IPS-18c (cell line): ENCODE data around the gene PADI4.

Experiments used
- H3K4me3 ChIP-seq: 2 replicates; pipeline ENCODE4 v1.7.0; 2013; ENCODE audit warnings: low read depth, mild to moderate bottlenecking, low read length, moderate library complexity; ENCODE audit not compliant: insufficient read depth
- H3K9me3 ChIP-seq: one replicate; pipeline ENCODE4 v1.6.1; 2013; ENCODE audit warnings: mild to moderate bottlenecking, low read length, moderate library complexity; ENCODE audit not compliant: control insufficient read depth, insufficient read depth

The PADI4 gene

DNA sequence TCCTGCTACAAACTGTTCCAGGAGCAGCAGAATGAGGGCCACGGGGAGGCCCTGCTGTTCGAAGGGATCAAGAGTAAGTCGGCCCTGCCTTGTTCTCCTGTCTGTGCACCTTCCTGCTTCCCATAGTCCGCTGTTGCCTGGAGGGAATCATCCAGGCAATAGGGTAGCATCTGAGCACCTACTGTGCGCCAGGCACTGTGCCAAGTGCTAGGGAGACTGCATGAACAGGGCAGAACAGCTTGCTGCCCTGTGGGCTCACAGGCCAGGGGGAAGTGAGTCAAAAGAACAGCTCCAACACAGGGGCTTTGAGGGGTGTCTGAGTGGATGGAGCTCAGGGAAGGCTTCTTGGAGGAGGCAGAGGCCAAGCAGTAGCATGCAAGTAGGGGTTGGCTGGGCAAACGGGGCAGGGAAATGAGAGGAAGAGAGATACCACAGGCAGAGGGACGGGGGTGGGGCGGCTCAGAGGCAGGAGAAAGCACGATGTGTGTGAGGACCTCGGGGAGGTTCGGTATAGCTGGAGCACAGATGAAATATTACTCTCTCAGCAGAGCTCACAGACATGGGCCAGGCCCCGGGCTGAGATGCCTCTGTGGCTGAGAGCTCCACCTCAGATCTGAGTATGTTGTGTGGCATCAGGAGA lies 48.5 kb downstream of the PADI4 start:
- H3K4me3 ChIP-seq, result no peak overlapping the region
- no peaks in the 10 kb centered on the region for H3K9me3 ChIP-seq

DNA sequence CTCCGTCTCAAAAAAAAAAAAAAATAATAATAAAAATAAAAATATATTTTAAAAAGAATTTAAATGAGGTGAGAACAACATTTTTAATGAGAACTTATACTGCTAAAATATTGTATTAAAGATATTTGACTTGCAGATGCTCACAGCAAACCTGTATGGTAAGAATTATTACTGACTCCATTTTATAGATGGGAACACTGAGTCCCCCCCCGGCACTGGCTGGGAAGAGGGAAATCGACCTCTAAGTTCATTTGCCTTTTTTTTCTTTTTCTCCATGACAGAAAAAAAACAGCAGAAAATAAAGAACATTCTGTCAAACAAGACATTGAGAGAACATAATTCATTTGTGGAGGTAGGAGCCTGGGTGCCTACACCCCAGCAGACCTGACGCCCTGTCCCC lies 50.6 kb downstream of the PADI4 start:
- Histone ChIP-seq H3K9me3 (no peaks in the 10 kb centered on the region), H3K4me3 (no peak overlapping the region)

DNA sequence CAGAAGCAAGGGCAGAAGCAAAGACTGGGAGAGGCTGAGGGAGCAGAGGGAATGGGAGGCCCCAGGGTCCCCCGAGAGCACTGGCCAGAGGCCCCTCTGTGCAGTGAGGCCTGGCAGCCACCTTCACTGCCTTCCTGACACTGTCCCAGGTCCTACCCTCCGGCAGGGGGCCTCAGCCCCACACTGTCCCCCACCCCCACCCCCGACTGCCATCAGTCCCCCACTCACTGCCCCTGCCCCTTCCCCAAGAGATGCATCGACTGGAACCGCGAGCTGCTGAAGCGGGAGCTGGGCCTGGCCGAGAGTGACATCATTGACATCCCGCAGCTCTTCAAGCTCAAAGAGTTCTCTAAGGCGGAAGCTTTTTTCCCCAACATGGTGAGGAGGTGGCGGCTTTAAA lies 51.0 kb downstream of the PADI4 start:
- Histone ChIP-seq H3K4me3 (no peak overlapping the region), H3K9me3 (no peaks in the 10 kb centered on the region)

DNA sequence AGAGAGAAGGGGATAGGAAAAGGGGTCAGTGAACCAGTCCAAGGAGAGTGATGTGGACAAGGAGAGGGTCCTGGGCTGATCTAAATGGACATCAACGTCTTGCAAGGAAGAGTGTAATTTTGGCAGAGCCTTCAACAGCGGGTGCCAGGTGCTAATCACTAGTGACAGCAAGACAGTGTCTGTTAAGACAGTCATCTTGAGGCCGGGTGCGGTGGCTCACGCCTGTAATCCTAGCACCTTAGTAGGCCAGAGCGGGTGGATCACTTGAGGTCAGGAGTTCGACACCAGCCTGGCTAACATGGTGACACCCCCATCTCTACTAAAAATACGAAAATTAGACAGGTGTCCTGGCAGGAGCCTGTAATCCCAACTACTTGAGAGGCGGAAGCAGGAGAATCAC lies 51.8 kb downstream of the PADI4 start:
- H3K4me3 ChIP-seq, result no peak overlapping the region

DNA sequence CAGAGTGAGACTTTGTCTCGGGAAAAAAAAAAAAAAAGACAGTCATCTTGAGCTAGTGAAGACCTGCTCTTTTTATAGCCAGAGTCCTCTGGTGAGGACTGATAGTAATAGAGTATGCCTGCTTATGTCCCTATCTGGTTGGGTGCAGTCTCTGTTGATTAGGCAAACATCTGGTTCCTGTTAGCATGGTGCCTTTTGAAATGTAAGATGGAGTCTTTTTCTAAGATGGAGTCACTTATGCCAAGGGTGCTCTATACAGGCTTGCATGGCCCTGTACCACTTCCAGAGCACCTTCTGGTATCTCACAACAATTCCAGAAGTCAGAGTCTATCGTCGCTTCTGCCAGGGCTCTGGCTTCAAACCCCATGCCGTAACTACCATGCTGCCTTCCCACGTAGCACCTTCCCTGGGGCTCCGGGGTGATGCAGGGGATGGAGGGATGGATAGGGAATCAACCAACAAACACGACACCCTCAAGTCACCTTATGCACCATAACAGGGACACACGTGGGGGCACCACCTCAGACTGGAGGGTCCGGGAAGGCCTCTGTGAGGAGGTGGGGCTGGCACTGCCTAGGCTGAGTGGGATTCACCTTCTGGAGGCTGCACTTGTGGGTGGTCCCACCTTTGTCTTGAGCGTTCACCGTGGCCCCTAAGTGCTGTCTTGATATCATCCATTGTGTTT lies 52.4 kb downstream of the PADI4 start:
- H3K4me3 ChIP-seq, result no peak overlapping the region
- H3K9me3 ChIP-seq, result peaks cover 2% of the 10 kb centered on the region

More for the DNA sequence above, 51.8 kb downstream of the PADI4 start:
- peaks cover 2% of the 10 kb centered on the region for H3K9me3 ChIP-seq

DNA sequence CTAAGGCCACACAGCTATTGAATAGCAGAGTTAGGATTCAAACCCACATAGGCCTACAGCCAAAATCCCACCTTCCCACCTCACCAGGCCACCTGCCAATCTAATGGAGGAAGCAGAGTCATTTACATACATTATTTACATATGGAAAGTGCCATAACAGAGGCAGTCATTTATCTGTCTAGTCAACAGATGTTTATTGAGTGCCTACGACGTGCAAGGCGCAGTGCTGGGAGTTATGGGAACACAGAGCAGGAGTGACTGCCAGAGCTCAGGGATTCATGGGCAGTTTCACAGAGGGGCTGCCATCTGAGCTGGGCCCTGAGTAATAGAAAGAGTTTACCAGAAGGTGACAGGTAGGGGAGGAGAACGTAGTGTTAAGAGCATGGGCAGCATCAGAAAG lies 53.7 kb downstream of the PADI4 start:
- H3K4me3 ChIP-seq, result no peak overlapping the region
- peaks cover 2% of the 10 kb centered on the region for H3K9me3 ChIP-seq

DNA sequence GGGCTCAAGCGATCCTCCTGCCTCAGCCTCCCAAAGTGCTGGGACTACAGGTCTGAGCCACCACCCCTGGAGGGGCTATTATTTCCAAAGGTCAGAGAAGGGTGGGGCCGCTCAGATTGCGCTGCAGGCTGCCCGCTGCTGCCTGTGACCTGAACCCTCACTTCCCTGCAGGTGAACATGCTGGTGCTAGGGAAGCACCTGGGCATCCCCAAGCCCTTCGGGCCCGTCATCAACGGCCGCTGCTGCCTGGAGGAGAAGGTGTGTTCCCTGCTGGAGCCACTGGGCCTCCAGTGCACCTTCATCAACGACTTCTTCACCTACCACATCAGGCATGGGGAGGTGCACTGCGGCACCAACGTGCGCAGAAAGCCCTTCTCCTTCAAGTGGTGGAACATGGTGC lies 55.4 kb downstream of the PADI4 start:
- Histone ChIP-seq H3K9me3 (peaks cover 2% of the 10 kb centered on the region), H3K4me3 (no peak overlapping the region)

DNA sequence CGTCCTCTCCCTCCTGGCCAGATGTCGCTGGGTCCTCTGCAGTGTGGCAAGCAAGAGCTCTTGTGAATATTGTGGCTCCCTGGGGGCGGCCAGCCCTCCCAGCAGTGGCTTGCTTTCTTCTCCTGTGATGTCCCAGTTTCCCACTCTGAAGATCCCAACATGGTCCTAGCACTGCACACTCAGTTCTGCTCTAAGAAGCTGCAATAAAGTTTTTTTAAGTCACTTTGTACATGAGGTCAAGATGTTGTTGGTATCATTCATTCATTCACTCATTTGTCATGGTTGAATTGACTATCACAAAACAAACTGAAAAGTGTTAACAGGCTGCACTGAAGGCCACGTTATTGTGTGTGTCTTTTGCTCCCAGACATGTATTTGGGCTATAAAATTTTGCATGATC lies 55.8 kb downstream of the PADI4 start:
- Histone ChIP-seq H3K9me3 (peaks cover 2% of the 10 kb centered on the region), H3K4me3 (no peak overlapping the region)

DNA sequence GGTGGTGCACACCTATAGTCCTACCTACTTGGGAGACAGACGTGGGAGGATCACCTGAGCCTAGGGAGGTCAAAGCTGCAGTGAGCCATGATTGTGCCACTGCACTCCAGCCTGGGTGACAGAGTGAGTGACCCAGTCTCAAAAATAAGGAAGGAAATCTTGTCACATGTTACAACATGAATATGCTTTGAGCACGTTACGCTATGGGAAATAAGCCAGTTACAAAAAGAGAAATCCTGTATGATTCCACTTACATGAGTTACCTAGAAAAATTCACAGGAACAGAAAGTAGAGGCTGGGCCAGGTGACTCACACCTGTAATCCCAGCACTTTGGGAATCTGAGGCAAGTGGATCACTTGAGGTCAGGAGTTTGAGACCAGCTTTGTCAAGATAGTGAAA lies 57.3 kb downstream of the PADI4 start:
- peaks cover 2% of the 10 kb centered on the region for H3K9me3 ChIP-seq
- no peak overlapping the region for H3K4me3 ChIP-seq

DNA sequence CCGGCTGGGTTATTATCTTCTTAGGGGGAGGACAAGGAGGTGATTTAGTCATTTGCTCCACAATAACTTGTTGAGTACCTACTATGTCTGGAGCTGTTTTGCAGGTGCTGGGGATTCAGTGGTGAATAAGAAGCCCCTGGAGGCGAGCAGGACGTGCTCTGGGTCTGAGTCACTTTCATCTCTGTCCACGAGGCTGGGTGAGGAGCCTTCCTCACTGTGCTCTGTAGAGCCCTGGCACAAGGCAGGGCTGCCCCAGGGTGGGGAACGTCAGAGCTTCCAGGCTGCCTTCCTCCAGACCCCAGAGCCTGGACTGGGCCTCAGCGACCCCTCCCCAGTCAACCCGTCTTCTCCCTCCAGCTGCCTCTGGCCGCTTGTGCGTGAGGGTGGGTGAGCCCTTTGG lies 61.5 kb downstream of the PADI4 start:
- peaks cover under 1% of the 10 kb centered on the region for H3K9me3 ChIP-seq
- H3K4me3 ChIP-seq, result no peak overlapping the region

DNA sequence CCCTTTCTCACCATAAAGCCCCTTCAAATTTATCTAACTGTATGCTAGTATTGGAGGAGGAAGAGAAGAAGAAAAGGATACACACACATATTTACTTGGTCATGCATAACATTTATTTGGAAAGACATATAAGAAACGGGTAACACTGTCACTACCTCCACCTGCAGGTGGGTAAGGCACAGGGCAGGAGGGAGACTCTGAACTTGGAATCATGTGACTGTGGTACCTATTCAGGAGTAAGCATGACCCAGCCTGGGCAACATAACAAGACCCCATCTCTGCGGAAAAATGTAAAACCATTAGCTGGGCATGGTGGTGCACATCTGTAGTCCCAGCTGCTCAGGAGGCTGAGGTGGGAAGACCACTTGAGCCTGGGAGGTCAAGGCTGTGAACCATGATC lies 62.6 kb downstream of the PADI4 start:
- Histone ChIP-seq H3K4me3 (no peak overlapping the region), H3K9me3 (no peaks in the 10 kb centered on the region)

DNA sequence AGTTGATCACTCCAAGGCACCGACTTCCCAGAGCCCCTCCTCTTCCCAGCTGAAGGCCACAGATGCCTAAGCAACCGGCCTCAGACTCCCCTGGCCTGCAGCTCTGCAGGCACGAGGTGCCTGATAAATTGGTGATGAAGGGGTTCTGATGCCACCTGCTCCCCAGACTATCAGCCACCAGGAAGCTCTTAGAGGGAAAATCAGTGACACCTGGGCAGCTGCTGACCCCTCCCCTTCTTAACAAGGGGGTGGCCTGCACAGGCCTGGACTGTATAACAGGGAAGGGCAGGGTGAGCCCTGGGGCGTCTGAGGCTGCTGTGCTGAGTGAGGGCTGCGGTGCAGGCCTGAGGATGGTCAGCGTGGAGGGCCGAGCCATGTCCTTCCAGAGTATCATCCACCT lies 63.9 kb downstream of the PADI4 start, which contains the start of gene PADI6:
Gene PADI6, plus strand, starts transcription at position 301 of the 400 bp plus-strand sequence. Its CDS starts 50 bp downstream, at position 351.
- no peaks in the 10 kb centered on the region for H3K9me3 ChIP-seq
- H3K4me3 ChIP-seq, result no peak within 1 kb of the TSS

DNA sequence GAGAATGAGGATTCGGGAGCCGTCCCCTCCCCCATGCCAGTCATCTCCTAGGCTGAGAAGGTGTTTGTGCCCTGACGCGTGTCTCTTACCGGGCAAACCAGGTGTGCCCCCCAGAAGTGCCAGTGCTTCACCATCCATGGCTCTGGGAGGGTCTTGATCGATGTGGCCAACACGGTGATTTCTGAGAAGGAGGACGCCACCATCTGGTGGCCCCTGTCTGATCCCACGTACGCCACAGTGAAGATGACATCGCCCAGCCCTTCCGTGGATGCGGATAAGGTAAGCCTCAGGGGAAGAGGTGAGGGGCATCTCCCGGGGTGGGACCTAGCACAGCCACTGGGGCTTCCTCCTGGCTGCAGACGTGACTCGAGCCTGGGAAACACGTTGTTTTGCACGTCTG lies 65.0 kb downstream of the PADI4 start:
- Histone ChIP-seq H3K9me3 (no peaks in the 10 kb centered on the region), H3K4me3 (no peak overlapping the region)

DNA sequence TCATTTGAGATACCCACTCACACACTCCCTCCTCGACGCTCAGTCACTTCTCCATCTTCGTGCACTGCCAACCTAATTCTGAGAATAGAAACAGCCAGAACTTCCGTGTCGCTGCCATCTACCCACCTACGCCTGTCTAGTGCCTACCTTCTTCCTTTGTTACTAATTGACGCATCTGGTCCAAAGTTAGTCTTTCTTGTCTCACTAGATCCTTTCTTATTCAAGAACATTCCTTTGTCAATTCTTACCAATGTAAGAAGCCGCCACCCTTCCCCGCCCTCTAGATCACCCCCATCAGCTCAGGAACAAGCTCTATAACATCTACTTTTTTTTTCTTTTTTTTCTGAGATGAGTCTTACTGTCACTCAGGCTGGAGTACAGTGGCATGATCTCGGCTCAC lies 67.7 kb downstream of the PADI4 start:
- Histone ChIP-seq H3K4me3 (no peak overlapping the region), H3K9me3 (no peaks in the 10 kb centered on the region)

DNA sequence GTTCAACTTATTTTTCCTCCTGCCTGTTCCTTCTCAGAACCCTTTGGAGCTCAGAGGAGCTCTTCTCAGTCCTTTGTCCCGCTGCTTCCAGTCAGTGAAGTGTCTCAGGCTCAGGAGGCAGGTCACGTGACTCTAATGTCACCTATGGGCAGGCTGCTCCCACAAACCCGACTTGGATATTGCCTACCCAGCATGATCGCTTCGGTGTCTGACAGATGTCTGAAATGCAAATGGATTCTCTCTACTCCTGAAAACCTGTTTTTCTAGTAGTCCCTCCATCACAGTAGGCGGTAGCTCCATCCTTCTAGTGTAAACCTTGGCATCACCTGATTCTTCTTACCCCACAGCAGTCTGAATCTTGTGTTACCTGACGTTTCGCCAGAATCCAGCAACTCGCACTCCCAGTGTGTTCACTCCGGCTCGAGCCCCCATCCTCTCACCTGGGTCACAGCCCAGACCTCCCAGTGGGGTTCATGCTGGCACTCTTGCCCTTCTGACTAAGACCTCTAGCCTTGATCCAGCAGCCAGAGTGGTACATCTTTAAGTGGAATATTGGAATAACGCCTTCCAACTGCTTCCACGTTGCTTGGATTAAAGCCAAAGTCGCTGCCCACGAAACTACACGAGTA lies 69.4 kb downstream of the PADI4 start:
- Histone ChIP-seq H3K9me3 (no peaks in the 10 kb centered on the region), H3K4me3 (no peak overlapping the region)

DNA sequence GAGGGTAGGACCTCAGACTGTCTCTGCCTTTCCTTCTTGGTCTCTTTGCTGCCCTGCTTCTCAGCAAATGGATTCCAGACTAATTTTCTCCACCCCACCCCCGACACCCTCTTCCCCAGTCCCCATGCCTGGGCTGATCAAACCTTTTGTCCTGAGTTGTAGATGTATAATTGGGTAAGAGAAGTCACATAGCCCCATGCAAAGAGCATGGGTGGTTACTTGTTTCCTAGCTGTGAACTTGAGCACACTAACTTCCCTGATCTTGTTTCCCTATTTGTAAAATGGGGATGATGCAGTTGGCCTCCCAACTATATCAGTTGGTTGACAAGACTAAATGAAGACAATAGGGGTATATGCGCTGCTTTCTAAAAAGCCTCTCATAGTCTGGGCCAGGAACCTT lies 73.2 kb downstream of the PADI4 start:
- Histone ChIP-seq H3K9me3 (no peaks in the 10 kb centered on the region), H3K4me3 (no peak overlapping the region)

DNA sequence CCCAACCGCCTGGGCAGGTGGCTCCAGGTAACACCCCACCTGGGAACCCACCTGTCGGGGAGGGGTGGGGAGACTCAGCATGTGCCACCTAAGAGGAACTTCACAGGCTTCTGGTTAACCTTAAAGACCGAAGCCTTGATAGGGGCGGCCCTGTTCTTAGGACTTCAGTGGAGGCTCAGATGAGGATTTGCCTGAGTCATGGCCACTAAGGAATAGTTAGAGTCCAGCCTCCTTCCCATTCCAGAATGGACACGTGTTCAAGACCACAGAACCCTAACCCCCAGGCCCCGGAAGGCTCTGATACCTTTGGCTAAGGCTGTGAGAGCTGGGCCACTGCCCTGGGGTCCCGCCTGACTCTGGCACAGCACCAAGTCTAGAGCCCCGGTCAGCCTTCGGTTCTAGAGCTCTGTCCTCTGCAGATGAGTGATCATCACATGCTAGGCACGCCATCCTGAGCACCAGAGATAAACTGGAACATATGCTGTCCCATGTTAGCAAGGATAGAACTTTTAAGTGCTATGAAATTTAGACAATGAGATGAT lies 84.3 kb downstream of the PADI4 start:
- H3K4me3 ChIP-seq, result no peak overlapping the region
- no peaks in the 10 kb centered on the region for H3K9me3 ChIP-seq

DNA sequence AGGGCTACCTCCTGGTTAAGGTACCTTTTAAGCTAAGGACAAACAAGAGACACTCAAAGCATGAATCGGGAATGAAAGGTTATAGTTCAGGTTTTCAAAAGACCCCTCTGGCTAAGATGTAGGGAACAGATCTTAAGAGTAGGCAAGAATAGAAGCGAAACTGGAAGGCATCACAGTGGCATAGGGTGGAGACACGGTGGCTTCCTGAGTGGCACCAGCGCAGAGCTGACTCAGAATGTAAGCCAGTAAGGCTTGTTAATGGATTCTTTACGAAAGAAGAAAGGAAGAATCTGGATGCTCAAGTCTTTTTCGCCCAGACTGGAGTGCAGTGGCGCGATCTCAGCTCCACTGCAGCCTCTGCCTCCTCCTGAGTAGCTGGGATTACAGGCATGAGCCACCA lies 85.2 kb downstream of the PADI4 start:
- Histone ChIP-seq H3K9me3 (no peaks in the 10 kb centered on the region), H3K4me3 (no peak overlapping the region)
